ENCODE measurements around the gene TBX19. TPM values are rescaled to one million over a fixed set of nuclear protein-coding genes. Genes with fewer than 3 reads are reported as not detected.

The TBX19 gene
- total and polyA plus RNA-seq, 10 of the 15 experiments (the other 5 are each of a cell fraction or from before 2014, with no cell fraction given), result 0.13 to 6.9 (median 1.2) TPM

DNA sequence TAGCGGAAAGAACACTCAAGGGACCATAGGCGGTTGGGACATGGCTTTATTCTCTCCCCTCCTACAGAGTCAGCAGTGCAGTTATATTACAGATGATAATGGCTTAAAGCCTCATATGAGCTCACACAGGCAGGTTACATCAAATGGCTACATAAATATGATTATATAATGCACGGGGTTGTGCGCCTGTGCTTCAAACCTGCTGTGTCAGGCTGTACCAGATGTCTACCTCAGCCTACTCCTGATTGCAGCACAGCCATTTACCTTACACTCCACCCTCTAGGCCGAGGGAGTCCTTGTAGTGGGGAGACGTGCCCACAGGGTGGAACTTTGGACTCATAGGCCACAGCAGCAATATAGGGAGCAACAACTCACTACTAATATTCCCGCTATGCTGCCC, 16.4 kb upstream of the TBX19 start (continued):
- TF ChIP-seq, protein P1, sequence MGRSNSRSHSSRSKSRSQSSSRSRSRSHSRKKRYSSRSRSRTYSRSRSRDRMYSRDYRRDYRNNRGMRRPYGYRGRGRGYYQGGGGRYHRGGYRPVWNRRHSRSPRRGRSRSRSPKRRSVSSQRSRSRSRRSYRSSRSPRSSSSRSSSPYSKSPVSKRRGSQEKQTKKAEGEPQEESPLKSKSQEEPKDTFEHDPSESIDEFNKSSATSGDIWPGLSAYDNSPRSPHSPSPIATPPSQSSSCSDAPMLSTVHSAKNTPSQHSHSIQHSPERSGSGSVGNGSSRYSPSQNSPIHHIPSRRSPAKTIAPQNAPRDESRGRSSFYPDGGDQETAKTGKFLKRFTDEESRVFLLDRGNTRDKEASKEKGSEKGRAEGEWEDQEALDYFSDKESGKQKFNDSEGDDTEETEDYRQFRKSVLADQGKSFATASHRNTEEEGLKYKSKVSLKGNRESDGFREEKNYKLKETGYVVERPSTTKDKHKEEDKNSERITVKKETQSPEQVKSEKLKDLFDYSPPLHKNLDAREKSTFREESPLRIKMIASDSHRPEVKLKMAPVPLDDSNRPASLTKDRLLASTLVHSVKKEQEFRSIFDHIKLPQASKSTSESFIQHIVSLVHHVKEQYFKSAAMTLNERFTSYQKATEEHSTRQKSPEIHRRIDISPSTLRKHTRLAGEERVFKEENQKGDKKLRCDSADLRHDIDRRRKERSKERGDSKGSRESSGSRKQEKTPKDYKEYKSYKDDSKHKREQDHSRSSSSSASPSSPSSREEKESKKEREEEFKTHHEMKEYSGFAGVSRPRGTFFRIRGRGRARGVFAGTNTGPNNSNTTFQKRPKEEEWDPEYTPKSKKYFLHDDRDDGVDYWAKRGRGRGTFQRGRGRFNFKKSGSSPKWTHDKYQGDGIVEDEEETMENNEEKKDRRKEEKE (IDR thresholded peaks at IDR 0.05), result no peak
- no peak for TF ChIP-seq RELB (IDR thresholded peaks at IDR 0.05; ENCODE audit: low read depth)

DNA sequence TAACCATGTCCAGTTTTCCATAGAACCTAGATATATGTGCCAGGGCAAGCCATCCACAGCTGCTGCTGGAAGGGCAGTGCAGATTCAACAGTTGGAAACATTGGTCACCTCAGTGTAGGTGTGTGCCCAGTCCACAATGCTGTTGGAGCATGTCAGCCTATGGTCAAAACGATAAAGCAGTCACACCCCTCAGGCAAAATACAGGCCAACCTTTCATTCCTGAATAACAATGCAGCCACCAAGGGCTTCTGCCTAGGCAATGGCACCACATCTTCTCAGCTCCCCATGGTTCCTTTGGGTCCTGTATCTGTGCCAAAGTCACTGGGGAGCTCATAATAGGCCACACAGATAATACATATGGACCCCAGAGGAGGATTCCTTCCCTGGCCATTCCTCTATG, 15.1 kb upstream of the TBX19 start:
- H3K4me1 ChIP-seq (ENCODE audit: control insufficient read depth, insufficient read depth, low read length), result no peaks in the 10 kb centered on the region
- H3K4me3 ChIP-seq, result no peak overlapping the region
- ATAC-seq (no peak), FAIRE-seq (no peak), DNase-seq (ENCODE audit: low read depth, low spot score) (no peak)
- ChIA-PET RAD21 (ENCODE audit: unreplicated experiment) (no interaction called here), POLR2A (no interaction called here), CTCF (no interaction called here), SMC1A (ENCODE audit: uncharacterized antibody, unreplicated experiment) (interaction anchor here (1.0 kb wide), 1 partner anchor 11 kb away, joined by 3 read pairs; no protein-coding TSS in a partner anchor)
- no peak overlapping the region for H3K9ac ChIP-seq (ENCODE audit: control insufficient read depth, insufficient read depth, low read length)
- WGBS (ENCODE audit: insufficient coverage, insufficient replicate concordance, low lambda C conversion rate, missing lambda C conversion rate), result 100% methylated on average over 1 of the region's 1 CpG
- H3K9me3 ChIP-seq (replicated peaks; ENCODE audit: control insufficient read depth, insufficient read depth, low read length), result no peaks in the 10 kb centered on the region; the same call in 2 of the 3 replicates
- H3K79me2 ChIP-seq (ENCODE audit: control insufficient read depth, insufficient read depth, low read length), result no peaks in the 10 kb centered on the region
- H3K27ac ChIP-seq (ENCODE audit: control insufficient read depth, insufficient read depth), result no peak overlapping the region
- intact Hi-C loops (cut with micrococcal nuclease; ENCODE audit: unreplicated experiment) (no loop called here), in situ Hi-C loops (cut with MboI) (no loop called here)
- H2AFZ ChIP-seq (ENCODE audit: control insufficient read depth, low read depth, low read length), result no peak overlapping the region
- no peak overlapping the region for H3K4me2 ChIP-seq (ENCODE audit: control insufficient read depth, insufficient read depth)
- peaks cover 0 to 2% of the 10 kb centered on the region in 2 experiments; a peak in 1 of 4 replicates for H3K36me3 ChIP-seq (ENCODE audit: control insufficient read depth in 2 of 2, insufficient read depth in 2 of 2, low read length in 1 of 2)
- H3K27me3 ChIP-seq (replicated peaks in 1 of 2; ENCODE audit: control insufficient read depth in 2 of 2, insufficient read depth in 2 of 2, low read length in 1 of 2), result no peaks in the 10 kb centered on the region
- BruUV-seq (replicated peaks), result no TSS peak
- no peaks in the 10 kb centered on the region for H4K20me1 ChIP-seq (ENCODE audit: control insufficient read depth, insufficient read depth)
- no peak for TF ChIP-seq ATF7 (IDR thresholded peaks at IDR 0.05; ENCODE audit: low read depth)
- TF ChIP-seq, protein P2, sequence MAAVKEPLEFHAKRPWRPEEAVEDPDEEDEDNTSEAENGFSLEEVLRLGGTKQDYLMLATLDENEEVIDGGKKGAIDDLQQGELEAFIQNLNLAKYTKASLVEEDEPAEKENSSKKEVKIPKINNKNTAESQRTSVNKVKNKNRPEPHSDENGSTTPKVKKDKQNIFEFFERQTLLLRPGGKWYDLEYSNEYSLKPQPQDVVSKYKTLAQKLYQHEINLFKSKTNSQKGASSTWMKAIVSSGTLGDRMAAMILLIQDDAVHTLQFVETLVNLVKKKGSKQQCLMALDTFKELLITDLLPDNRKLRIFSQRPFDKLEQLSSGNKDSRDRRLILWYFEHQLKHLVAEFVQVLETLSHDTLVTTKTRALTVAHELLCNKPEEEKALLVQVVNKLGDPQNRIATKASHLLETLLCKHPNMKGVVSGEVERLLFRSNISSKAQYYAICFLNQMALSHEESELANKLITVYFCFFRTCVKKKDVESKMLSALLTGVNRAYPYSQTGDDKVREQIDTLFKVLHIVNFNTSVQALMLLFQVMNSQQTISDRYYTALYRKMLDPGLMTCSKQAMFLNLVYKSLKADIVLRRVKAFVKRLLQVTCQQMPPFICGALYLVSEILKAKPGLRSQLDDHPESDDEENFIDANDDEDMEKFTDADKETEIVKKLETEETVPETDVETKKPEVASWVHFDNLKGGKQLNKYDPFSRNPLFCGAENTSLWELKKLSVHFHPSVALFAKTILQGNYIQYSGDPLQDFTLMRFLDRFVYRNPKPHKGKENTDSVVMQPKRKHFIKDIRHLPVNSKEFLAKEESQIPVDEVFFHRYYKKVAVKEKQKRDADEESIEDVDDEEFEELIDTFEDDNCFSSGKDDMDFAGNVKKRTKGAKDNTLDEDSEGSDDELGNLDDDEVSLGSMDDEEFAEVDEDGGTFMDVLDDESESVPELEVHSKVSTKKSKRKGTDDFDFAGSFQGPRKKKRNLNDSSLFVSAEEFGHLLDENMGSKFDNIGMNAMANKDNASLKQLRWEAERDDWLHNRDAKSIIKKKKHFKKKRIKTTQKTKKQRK (IDR thresholded peaks at IDR 0.05; ENCODE audit: low read depth, low read length), result no peak
- no peak for TF ChIP-seq TBL1XR1 (IDR thresholded peaks at IDR 0.05; ENCODE audit: low read depth, low read length)
- no peak for TF ChIP-seq KLF5 (IDR thresholded peaks at IDR 0.05; ENCODE audit: partially characterized antibody)
- TF ChIP-seq ETV6 (conservative IDR thresholded peaks at IDR 0.05 in 1 of 2, IDR thresholded peaks at IDR 0.05 in 1 of 2; ENCODE audit: borderline replicate concordance in 1 of 2, low read depth in 1 of 2), result no peak
- no peak for TF ChIP-seq BACH1 (IDR thresholded peaks at IDR 0.05; ENCODE audit: borderline replicate concordance)
- TF ChIP-seq NKRF (conservative IDR thresholded peaks at IDR 0.05), result no peak
